GM21619 (cell line): ENCODE measurements around the gene SHISA3.
A peak's percentile ranks its signal among the peaks of the same experiment; 100 is the strongest.
"Not testable (repeated sequence)": the region's sequence is repeated elsewhere in the genome, so short reads cannot be mapped to it uniquely, and the experiment has no call there.

Source experiments
- ATAC-seq: cut with Tn5 transposase; IDR thresholded peaks from one replicate; pipeline ENCODE4 v1.9.1; 2021; ENCODE audit not compliant: unreplicated experiment

The SHISA3 gene

GRCh38 chr4:42396752-42397634 lies at the start of gene SHISA3:
Gene SHISA3 (plus strand): TSS chr4:42397488. CDS start chr4:42398057, 569 bp downstream.
- ATAC-seq: peak; percentile 44

DNA sequence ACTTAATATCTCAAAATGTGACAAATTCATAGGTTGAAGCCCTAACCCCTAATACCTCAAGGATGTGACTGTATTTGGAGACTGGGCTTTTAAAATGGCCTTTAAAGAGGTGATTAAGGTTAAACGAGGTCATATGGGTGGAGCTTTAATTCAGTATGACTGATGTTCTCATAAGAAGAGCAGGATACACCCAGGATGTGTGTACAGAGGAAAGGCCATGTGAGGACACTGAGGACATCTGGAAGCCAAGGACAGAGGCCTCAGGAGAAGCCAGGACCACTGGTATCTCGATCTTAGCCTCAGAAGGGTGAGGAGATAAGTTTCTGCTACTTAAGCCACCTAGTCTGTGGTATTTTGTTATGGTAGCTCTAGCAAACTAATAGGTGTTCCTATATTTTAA lies 49.0 kb upstream of the SHISA3 start:
- ATAC-seq: no peak

GRCh38 chr4:42348692-42349091 lies 48.6 kb upstream of the SHISA3 start:
- ATAC-seq: no peak

DNA sequence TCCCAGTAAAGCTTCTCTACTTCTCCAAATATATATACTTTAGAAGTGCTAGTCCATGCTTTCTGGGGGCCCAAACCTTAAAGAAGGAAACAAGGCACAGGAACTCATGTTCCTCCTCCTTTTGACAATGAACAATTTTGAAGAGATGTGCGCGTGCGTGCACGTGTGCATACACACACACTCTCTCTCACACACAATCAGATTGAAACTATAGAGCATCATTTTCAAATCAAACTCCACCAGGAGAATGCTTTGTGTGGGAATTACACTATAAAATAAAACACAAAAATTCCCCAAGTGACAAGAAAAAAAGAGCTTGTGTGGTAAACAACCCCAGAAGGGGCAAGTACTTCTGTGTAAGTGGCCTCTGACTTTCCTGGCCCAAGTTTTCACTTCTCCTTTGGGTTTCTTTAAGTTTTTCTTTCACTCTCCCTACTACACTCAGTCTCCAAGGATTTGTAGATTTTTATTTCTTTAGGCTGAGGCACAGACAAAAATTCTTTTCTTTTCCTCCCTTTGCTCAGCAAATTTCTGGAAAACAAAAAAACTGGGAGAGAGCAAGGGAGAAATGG lies 46.6 kb upstream of the SHISA3 start:
- ATAC-seq: no peak

DNA sequence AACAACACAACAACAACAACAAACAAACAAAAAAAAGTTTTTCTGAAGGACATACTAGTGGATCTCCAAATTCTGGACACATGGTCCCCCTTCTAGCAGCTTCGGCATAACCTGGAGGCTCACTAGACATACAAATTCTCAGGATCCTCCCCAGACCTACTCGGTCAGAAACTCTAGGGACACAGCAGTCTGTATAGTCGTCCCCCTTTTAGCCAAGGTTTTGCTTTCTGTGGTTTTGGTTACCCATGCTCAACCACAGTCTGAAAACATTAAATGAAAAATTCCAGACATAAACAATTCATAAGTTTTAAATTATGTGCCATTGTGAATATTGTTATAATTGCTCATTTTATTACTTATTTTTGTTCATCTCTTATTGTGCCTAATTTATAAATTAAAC lies 45.2 kb upstream of the SHISA3 start:
- no peak for ATAC-seq

DNA sequence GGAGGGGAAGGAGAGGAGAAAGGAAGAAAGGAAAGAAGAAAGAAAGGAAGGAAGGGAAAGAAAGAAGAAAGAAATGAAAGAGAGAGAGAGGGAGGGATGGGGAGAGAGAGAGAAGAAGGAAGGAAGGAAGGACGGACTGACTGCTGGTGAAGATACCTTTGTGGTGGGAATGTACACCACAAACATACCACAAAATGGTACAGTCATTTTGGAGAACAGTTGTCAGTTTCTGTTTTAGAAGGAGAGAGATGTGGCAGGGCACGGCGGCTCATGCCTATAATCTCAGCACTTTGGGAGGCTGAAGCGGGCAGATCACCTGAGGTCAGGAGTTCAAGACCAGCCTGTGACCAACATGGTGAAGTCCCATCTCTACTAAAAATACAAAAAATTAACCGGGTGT lies 40.0 kb upstream of the SHISA3 start:
- ATAC-seq: no peak

DNA sequence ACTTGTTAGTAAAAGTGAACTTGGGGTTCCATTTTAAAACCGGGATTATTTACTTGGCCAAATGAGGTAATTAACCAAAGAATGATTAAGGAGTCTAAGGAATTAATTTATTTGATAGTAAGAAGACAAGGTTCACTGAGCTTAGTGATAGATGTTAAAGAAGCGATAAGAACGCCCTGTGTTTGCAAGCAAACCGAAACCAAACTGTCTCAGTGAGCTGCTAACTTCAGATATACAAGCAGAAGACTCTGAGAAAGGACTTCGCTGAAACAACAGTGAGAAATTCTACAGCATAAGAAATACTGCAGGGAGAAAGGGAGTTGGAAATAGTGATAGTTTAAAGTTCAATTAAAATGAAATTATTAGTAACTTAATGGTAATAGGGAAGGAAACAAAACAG lies 37.6 kb upstream of the SHISA3 start:
- no peak for ATAC-seq

- ATAC-seq: no peak
Observed at GRCh38 chr4:42360256-42360669, 37.0 kb upstream of the SHISA3 start.

DNA sequence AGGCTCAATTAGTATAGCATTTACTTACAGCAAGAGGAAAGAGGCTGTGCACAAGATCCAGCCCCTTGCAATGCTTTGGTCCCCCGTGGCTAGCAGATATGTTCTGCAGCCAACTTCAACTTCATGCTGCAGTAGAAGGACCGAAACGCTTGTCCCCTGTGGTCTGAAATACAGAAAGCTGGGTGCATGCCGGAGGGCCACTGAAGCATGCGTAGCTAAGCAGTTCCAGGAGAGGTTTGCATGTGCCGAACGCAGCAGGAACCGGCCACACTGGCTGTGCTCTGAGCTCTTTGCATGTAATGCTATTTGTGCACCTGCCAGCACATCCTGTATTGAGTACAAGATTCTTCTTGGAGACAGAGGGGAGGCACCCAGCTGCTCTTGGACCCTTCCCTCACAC lies 35.8 kb upstream of the SHISA3 start:
- no peak for ATAC-seq

DNA sequence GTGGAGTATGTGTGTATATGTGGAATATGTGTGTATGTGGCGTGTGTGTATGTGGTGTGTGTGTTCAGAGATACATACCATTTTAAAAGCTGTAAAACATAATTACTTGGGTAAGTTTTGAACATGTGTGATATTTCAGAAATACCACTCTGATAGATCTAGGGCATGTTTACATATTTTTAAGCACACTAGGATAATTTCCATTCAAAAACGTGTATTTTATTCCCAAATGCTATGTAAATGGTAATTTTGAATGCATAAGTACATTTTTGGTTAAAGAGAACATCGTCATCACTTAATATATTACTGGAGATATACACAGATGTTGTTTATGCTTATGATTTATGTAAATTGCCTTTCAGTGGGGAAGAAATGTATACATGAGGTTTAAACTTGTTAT lies 34.7 kb upstream of the SHISA3 start:
- ATAC-seq: no peak

DNA sequence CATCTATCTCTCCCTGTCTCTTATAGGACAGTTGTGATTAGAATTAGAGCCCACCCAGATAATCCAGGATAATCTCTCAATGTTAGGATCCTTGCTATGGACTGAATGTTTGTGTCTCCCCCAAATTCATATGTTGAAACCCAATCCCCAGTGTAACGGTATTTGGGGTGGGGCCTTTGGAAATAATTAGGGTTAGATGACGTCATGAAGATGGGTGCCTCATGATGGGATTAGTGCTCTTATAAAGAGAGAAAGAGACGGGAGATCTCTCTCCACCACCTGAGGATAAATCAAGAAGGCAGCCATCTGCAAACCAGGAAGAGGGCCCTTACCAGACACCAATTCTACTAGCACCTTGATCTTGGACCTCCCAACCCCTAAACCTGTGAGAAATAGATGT lies 33.7 kb upstream of the SHISA3 start:
- no peak for ATAC-seq

GRCh38 chr4:42364266-42365053 lies 32.8 kb upstream of the SHISA3 start:
- ATAC-seq: no peak

GRCh38 chr4:42366959-42367358 lies 30.3 kb upstream of the SHISA3 start:
- ATAC-seq: no peak

DNA sequence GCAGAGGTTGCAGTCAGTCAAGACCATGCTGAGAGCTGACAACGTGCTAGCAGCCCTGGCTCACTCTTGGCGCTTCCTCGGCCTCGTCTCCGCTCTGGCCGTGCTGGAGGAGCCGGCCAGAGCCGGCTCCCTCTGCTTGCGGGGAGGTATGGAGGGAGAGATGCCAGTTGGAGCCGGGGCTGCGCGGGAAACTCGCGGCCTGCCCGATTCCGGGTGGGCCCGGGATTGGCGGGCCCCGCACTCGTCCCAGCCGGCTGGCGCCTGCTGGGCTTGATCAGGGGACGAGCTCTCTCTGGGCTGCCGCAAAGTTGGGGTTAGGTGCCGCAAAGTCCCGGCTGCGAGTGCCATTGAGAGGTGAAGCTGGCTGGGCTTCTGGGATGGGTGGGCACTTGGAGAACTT lies 27.8 kb upstream of the SHISA3 start:
- no peak for ATAC-seq

DNA sequence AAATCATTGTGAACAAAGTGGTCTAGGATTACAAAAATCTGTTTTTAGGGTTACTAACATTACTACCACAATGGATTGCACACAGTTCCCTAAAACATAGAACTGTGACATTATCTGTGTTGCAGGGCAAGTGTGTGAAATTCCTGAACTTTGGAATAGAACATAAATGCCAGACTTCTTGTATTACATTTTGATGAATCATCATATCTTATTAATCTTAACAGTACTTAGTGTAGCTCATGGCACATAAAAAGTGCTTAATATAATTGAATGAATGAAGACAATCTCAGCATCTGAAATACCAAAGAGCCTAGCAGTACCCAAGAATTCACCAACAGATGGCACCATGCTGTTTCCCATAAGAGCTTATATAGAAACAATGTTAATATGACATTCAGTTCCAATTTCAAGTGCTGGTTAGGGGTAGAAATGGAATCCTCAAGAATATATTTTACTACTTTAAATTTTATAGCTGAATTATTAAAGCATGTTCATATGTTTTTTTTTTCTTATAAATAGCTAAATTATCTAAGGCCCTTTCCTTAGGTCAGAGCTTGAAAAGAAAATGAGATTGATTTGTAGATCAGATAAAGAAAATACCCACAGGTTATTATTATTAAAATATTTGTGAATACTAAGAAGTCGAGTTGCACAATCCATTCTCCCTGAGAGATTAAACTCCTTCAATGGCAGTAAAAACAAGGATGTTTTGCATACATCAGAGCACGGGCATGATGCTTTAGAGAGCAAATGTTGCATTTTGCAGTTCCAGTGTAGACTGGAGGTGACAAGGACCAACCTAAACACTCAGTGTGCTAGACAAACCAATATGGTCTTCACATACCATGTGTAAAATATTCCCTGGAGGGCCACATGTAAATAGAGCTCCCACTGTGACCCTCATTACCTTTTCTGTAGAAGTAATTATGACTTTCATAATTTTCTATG lies 25.7 kb upstream of the SHISA3 start:
- peak; percentile 70 for ATAC-seq

- ATAC-seq: not testable (repeated sequence)
Observed at GRCh38 chr4:42372303-42372702, 25.0 kb upstream of the SHISA3 start.

DNA sequence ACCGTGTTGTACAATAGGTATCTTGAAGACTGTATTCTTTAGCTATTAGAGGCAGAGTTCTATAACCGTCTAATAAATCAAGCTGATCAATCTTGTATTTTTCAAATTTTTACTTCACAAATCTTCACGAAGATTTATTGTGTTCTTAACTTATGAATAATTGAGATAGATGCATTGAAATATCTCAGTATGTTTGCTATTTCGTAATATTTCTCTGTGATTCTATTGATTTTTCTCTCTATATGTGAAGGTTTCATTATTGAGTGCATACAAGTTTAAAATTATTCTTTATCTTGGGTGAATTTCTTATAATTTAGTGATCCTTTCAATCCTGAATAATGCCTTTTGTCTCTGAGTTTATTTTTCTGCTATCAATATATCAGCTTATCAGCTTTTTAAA lies 19.8 kb upstream of the SHISA3 start:
- no peak for ATAC-seq

DNA sequence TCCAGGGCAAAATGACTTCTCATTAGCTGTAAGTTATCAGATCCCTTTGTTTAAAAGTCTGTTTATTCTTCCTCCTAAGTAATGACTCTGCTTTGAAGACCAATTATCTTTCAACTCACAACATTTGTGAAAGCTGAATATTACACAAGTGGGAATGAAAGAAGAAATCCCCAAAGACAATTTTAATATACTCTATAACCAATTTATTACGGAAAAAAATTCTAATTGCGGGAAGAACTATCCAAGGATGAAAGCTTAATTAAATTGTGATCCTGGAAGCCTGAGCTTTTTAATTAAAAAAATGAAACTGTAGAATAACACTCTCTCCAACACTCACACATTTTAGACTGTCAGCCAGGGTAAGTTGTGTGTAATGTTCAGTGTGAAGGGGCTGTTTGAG lies 15.6 kb upstream of the SHISA3 start:
- no peak for ATAC-seq

- no peak for ATAC-seq
Observed at GRCh38 chr4:42385516-42385915, 11.8 kb upstream of the SHISA3 start.

DNA sequence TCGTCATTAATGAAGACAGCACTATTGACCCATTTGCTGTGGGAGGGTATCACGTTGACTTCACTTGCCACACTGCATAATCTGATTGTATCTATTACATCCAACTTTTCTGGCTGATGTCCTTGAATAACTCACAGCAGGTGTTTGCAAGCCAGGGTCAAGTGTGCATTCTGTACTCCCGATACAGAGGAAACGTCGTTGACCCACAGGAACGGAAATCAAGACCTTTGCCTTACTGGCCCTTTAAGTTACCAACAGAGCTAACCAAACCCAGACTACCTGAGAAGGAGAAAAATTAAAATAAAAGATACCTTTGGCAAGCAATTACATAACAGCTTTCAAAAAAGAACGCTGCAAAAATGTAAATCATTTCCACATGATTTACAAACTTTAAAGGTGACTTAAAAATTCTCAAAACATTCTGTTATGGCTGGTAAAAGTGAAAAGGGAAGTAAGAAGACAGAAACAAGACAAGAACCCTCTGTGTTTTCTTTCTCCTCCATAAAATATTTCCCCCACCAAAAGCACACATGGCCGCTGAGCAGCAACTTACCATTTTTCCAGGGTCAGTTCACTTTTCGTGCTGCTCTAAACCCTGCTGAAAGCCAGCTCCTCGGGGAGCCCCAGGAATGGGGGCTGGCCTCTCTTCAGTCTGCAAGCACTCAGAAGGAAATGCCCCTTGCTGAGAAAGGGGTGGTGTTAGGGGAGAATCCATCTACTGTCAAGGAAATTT lies 6.5 kb upstream of the SHISA3 start:
- ATAC-seq: no peak
